H1 (cell line): ENCODE data around the gene ANAPC5. TPM values are rescaled to one million over a fixed set of nuclear protein-coding genes. Genes with fewer than 3 reads are reported as not detected.

ENCODE experiments used
- CTCF ChIA-PET: fragments of 300-600 bp; sonication (Branson Sonifier 250); formaldehyde crosslinking; loops from one replicate; lab custom pipeline; 2021; ENCODE audit not compliant: partially characterized antibody; lab: Charles Lee
- POLR2A ChIA-PET: fragments of 300-600 bp; sonication (Branson Sonifier 250); formaldehyde crosslinking; loops from one replicate; lab custom pipeline; 2021; ENCODE audit warnings: inconsistent platforms; ENCODE audit not compliant: partially characterized antibody; lab: Charles Lee
- DNase-seq, 2 experiments: peaks; one replicate each; pipeline versions ENCODE4 v3.0.0 to v3.0.0-alpha.2; 2010 to 2022; ENCODE audit warnings: low spot score in 2 of 2, low read depth in 1 of 2, mixed read lengths in 1 of 2
- FAIRE-seq: peaks from 2 replicates; lab custom pipeline; 2011; peaks lifted over from hg19 to GRCh38; lab: Jason Lieb, UNC
- H2AFZ ChIP-seq: 2 replicates; pipeline ENCODE4 v1.8.1; 2012; ENCODE audit warnings: low read length, inconsistent platforms
- H2AK5ac ChIP-seq: 2 replicates; pipeline ENCODE4 v1.6.1; 2013; ENCODE audit warnings: low read depth, low read length
- H2BK120ac ChIP-seq: replicated peaks from 2 replicates; pipeline ENCODE3; 2013; ENCODE audit warnings: low read depth, low read length, inconsistent platforms
- H2BK12ac ChIP-seq: 2 replicates; pipeline ENCODE4 v1.6.1; 2013; ENCODE audit warnings: low read depth, low read length
- H2BK15ac ChIP-seq: 2 replicates; pipeline ENCODE4 v1.6.1; 2013; ENCODE audit warnings: low read length
- H2BK20ac ChIP-seq: 2 replicates; pipeline ENCODE4 v1.6.1; 2013; ENCODE audit warnings: low read length
- H2BK5ac ChIP-seq: 2 replicates; pipeline ENCODE4 v1.6.1; 2013; ENCODE audit warnings: low read depth, low read length
- H3K14ac ChIP-seq: 2 replicates; pipeline ENCODE4 v1.6.1; 2013; ENCODE audit warnings: inconsistent platforms; ENCODE audit not compliant: insufficient read length
- H3K18ac ChIP-seq: 2 replicates; pipeline ENCODE4 v1.6.1; 2013; ENCODE audit warnings: low read length; ENCODE audit errors: extremely low read depth
- H3K23ac ChIP-seq: 2 replicates; pipeline ENCODE4 v1.6.1; 2013; ENCODE audit warnings: inconsistent platforms; ENCODE audit not compliant: insufficient read length
- H3K23me2 ChIP-seq: 2 replicates; pipeline ENCODE4 v1.6.1; 2013; ENCODE audit warnings: low read depth, low read length
- H3K27ac ChIP-seq: 2 replicates; pipeline ENCODE4 v1.6.1; 2011; ENCODE audit warnings: low read depth, low read length, inconsistent platforms
- H3K27me3 ChIP-seq, 4 experiments: replicated peaks in 1 of 4; 1 replicate in 1 of 4; 2 replicates in 3 of 4; pipeline versions ENCODE4 v1.6.1 to v1.8.1; 2011 to 2013; ENCODE audit warnings: low read length in 3 of 4, mild to moderate bottlenecking in 3 of 4, inconsistent platforms in 2 of 4, mixed read lengths in 2 of 4, moderate library complexity in 1 of 4; ENCODE audit not compliant: control insufficient read depth in 3 of 4, insufficient read depth in 3 of 4; ENCODE audit errors: extremely low read depth in 1 of 4
- H3K36me3 ChIP-seq, 4 experiments: 2 replicates each; pipeline versions ENCODE4 v1.6.1 to v1.8.1; 2011 to 2013; ENCODE audit warnings: mild to moderate bottlenecking in 4 of 4, low read length in 3 of 4, moderate library complexity in 2 of 4, control low read depth in 1 of 4, inconsistent platforms in 1 of 4; ENCODE audit not compliant: insufficient read depth in 4 of 4, control insufficient read depth in 2 of 4
- H3K4ac ChIP-seq: replicated peaks from 2 replicates; pipeline ENCODE3; 2013; ENCODE audit warnings: low read length, low read depth, mixed read lengths, inconsistent platforms; ENCODE audit not compliant: insufficient read length
- H3K4me1 ChIP-seq, 4 experiments: replicated peaks in 1 of 4; 1 replicate in 1 of 4; 2 replicates in 3 of 4; pipeline versions ENCODE4 v1.6.1 to v1.8.1; 2011 to 2013; ENCODE audit warnings: low read length in 3 of 4, inconsistent platforms in 2 of 4, mixed read lengths in 1 of 4; ENCODE audit not compliant: insufficient read depth in 4 of 4, control insufficient read depth in 3 of 4
- H3K4me2 ChIP-seq, 2 experiments: 2 replicates each; pipeline versions ENCODE4 v1.6.1 to v1.8.1; 2011 to 2013; ENCODE audit warnings: low read depth in 2 of 2, low read length in 2 of 2, control low read depth in 1 of 2, inconsistent platforms in 1 of 2, mild to moderate bottlenecking in 1 of 2; ENCODE audit not compliant: insufficient read depth in 1 of 2
- H3K4me3 ChIP-seq, 4 experiments: fragments of 200-600, 300-600 bp in 1 of 4; sonication (generic), shearing (Covaris generic), sonication (Bioruptor Twin) in 1 of 4; 2 replicates each; pipeline versions ENCODE4 v1.5.1 to v1.8.1; 2011 to 2016; ENCODE audit warnings: low read length in 4 of 4, low read depth in 3 of 4, control low read depth in 2 of 4, inconsistent platforms in 2 of 4, mild to moderate bottlenecking in 2 of 4, mixed read lengths in 1 of 4, moderate library complexity in 1 of 4; ENCODE audit not compliant: insufficient read depth in 2 of 4; ENCODE audit errors: extremely low read depth in 1 of 4
- H3K56ac ChIP-seq: replicated peaks from 2 replicates; pipeline ENCODE3; 2013; ENCODE audit warnings: low read depth, mild to moderate bottlenecking, mixed read lengths, low read length, inconsistent platforms; ENCODE audit not compliant: insufficient read length
- H3K79me1 ChIP-seq: 2 replicates; pipeline ENCODE4 v1.6.1; 2013; ENCODE audit warnings: low read depth, low read length, control low read depth
- H3K79me2 ChIP-seq, 2 experiments: 2 replicates each; pipeline versions ENCODE4 v1.6.1 to v1.8.1; 2012 to 2013; ENCODE audit warnings: low read length in 2 of 2, mild to moderate bottlenecking in 2 of 2, inconsistent platforms in 1 of 2; ENCODE audit not compliant: insufficient read depth in 2 of 2, control insufficient read depth in 1 of 2
- H3K9ac ChIP-seq, 4 experiments: replicated peaks in 1 of 4; 1 replicate in 1 of 4; 2 replicates in 3 of 4; pipeline versions ENCODE4 v1.6.1 to v1.8.1; 2011 to 2013; ENCODE audit warnings: low read depth in 3 of 4, low read length in 3 of 4, control low read depth in 2 of 4, mild to moderate bottlenecking in 2 of 4, moderate library complexity in 2 of 4, inconsistent platforms in 1 of 4; ENCODE audit errors: extremely low read depth in 1 of 4
- H3K9me3 ChIP-seq, 2 experiments: 2 replicates each; pipeline versions ENCODE4 v1.6.1 to v1.8.1; 2012 to 2013; ENCODE audit warnings: mild to moderate bottlenecking in 2 of 2, moderate library complexity in 2 of 2, control low read depth in 1 of 2, inconsistent platforms in 1 of 2, low read depth in 1 of 2, low read length in 1 of 2, mixed read lengths in 1 of 2; ENCODE audit not compliant: insufficient read depth in 2 of 2
- H4K20me1 ChIP-seq, 2 experiments: replicated peaks in 1 of 2; 2 replicates each; pipeline versions ENCODE3 to v1.8.1; 2011 to 2013; ENCODE audit warnings: inconsistent platforms in 2 of 2, low read length in 2 of 2, mild to moderate bottlenecking in 1 of 2; ENCODE audit not compliant: insufficient read depth in 2 of 2, control insufficient read depth in 1 of 2
- H4K5ac ChIP-seq: 2 replicates; pipeline ENCODE4 v1.6.1; 2013; ENCODE audit warnings: low read length, low read depth, mixed read lengths, inconsistent platforms; ENCODE audit not compliant: insufficient read length
- H4K8ac ChIP-seq: 2 replicates; pipeline ENCODE4 v1.8.0; 2013; ENCODE audit warnings: mild to moderate bottlenecking, moderate library complexity, low read length, inconsistent platforms; ENCODE audit not compliant: insufficient read depth; ENCODE audit errors: extremely low read depth
- H4K91ac ChIP-seq: replicated peaks from 2 replicates; pipeline ENCODE3; 2013; ENCODE audit warnings: low read length, mixed read lengths, inconsistent platforms; ENCODE audit not compliant: insufficient read length
- CHD2 ChIP-seq: IDR thresholded peaks from 2 replicates; pipeline ENCODE4 v1.6.1; 2012; ENCODE audit warnings: low read length, improper control_type of control experiment
- EGR1 ChIP-seq: IDR thresholded peaks from 2 replicates; pipeline ENCODE4 v1.6.1; 2011; ENCODE audit warnings: low read depth, low read length, borderline replicate concordance
- NANOG ChIP-seq: IDR thresholded peaks from 2 replicates; pipeline ENCODE4 v1.6.1; 2011; ENCODE audit warnings: low read length, low read depth, mild to moderate bottlenecking, inconsistent platforms; ENCODE audit not compliant: insufficient read depth, poor library complexity, severe bottlenecking
- POLR2AphosphoS5 ChIP-seq: IDR thresholded peaks from 2 replicates; pipeline ENCODE4 v1.6.1; 2011; ENCODE audit warnings: low read depth, low read length
- SP1 ChIP-seq: IDR thresholded peaks from 2 replicates; pipeline ENCODE4 v1.6.1; 2011; ENCODE audit warnings: low read depth, low read length
- TBP ChIP-seq: IDR thresholded peaks from 2 replicates; pipeline ENCODE4 v1.6.1; 2011; ENCODE audit warnings: low read depth, low read length, improper control_type of control experiment
- WGBS, 2 experiments: shearing (Covaris generic) in 1 of 2; methylation state at CpG; one replicate each; pipeline versions ENCODE4 v1.1.6 to v1.1.7; 2013 to 2015; ENCODE audit warnings: low lambda C conversion rate in 2 of 2, mixed read lengths in 2 of 2, inconsistent platforms in 1 of 2, low coverage in 1 of 2, missing lambda C conversion rate in 1 of 2; ENCODE audit not compliant: insufficient replicate concordance in 2 of 2, insufficient coverage in 1 of 2, insufficient read length in 1 of 2; ENCODE audit errors: extremely low coverage in 1 of 2, missing lambda C conversion rate in 1 of 2; 5-methylcytosine and 5-hydroxymethylcytosine counted together
- polyA plus RNA-seq, 7 experiments: library from polyadenylated mRNA; depleted of rRNA in 3 of 7; stranded (reverse) in 5 of 7; unstranded in 2 of 7; fragments of >200 nt in 5 of 7; fragments of 200-250 nt in 2 of 7; gene quantifications; 1 replicate in 5 of 7; 2 replicates in 1 of 7; 4 replicates in 1 of 7; pipeline versions ENCODE4 v1.2.1 to v1.2.3, GENCODE V29; 2011 to 2013; ENCODE audit warnings: missing spikeins in 2 of 7, mixed read lengths in 2 of 7
- total RNA-seq: library from RNA; stranded (reverse); fragmentation: NEBNext Ultra II Directional; extraction: Animal tissue kit (Norgen Biotek cat#: 25700); gene quantifications from 2 replicates; pipeline ENCODE4 v1.2.1, GENCODE V29; 2021
- TF ChIP-seq, protein P1 (sequence below): IDR thresholded peaks from 2 replicates; pipeline ENCODE4 v1.6.1; 2011; ENCODE audit warnings: low read length, improper control_type of control experiment

Gene ANAPC5
- total and polyA plus RNA-seq, 2 of the 8 experiments (the other 6 are each of a cell fraction or from before 2014, with no cell fraction given), result 103 to 127 TPM

DNA sequence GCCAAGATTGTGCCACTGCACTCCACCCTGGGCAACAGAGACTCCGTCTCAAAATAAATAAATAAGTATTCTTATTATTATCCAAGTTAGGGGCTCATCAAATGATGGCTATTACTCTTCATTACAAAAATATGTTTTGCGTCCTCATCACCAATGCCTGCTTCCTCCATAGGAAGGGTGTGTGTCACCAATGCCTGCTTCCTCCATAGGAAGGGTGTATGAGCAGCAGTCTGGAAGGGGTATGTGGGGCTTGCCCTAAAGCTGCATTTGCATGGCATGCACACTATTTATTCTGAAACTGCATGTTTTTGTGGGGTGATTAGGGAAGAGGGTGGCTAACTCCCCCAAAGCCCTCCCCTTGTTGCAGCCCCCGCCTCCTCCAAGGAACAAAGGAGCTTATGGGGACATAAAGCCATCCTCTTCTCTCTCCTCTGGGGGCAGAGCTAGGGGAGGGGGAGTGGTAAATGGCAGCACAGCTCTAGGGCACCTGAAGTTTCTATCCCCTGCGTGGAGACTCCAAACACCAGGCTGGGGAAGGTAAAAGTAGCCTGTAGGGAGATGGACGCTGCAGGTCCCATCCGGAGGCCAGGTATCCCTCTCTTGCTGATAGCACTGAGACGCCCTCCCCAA is 57.0 kb downstream of the ANAPC5 start:
- Histone ChIP-seq H3K56ac (no peak overlapping the region), H3K9ac (peak overlapping the region in 3 of 4 experiments; percentile 25 to 58 (median 49); a peak in 3 of 7 replicates), H4K8ac (no peak overlapping the region; the same call in 1 of the 2 replicates), H3K27me3 (no peaks in the 10 kb centered on the region), H4K91ac (no peak overlapping the region), H3K4me1 (peaks cover 0 to 6% (median 1%) of the 10 kb centered on the region in 4 experiments; a peak in 2 of 7 replicates), H3K18ac (no peak overlapping the region; the same call in 1 of the 2 replicates), H2AFZ (no peak overlapping the region), H2BK15ac (no peak overlapping the region), H3K23ac (no peak overlapping the region), H4K5ac (no peak overlapping the region), H4K20me1 (peaks cover 2 to 5% of the 10 kb centered on the region in 2 experiments), H2BK12ac (no peak overlapping the region), H2AK5ac (no peak overlapping the region), H2BK20ac (no peak overlapping the region), H3K4me2 (peak overlapping the region; percentile 89 to 90), H3K23me2 (peaks cover 10% of the 10 kb centered on the region), H3K27ac (no peak overlapping the region), H3K79me2 (peaks cover 0 to 21% of the 10 kb centered on the region in 2 experiments; a peak in 2 of 4 replicates), H3K4me3 (peak overlapping the region; percentile 59 to 87 (median 76)), H3K9me3 (no peaks in the 10 kb centered on the region), H3K4ac (no peak overlapping the region), H2BK5ac (no peak overlapping the region), H3K36me3 (no peaks in the 10 kb centered on the region; a peak in 2 of 8 replicates)
- 38% methylated on average over 7 of the region's 7 CpGs; no CpG with 5 or more reads in 1 of the 2 experiments for WGBS, 2 experiments
- FAIRE-seq, result no peak
- CTCF ChIA-PET, result interaction anchor here (0.6 to 1.8 kb wide), 7 partner anchors 23 to 233 kb away, joined by 3 to 6 read pairs (median 3); no protein-coding TSS in a partner anchor
- DNase-seq, result no peak
- POLR2A ChIA-PET, result interaction anchor here (0.9 to 2.1 kb wide), 6 partner anchors 8 to 105 kb away, joined by 3 to 14 read pairs (median 4); partner anchors contain the start of gene RNF34
- TF ChIP-seq TBP (no peak), SP1 (0 out of 2 replicates have a peak, but pooled peaks have one; percentile 34), EGR1 (no peak), NANOG (no peak), POLR2AphosphoS5 (0 out of 2 replicates have a peak, but pooled peaks have one; percentile 7), CHD2 (no peak)
- TF ChIP-seq, protein P1, sequence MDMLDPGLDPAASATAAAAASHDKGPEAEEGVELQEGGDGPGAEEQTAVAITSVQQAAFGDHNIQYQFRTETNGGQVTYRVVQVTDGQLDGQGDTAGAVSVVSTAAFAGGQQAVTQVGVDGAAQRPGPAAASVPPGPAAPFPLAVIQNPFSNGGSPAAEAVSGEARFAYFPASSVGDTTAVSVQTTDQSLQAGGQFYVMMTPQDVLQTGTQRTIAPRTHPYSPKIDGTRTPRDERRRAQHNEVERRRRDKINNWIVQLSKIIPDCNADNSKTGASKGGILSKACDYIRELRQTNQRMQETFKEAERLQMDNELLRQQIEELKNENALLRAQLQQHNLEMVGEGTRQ, result no peak
- TF ChIP-seq, all 59 proteins: peak for 2
- Histone ChIP-seq H3K14ac (no peak overlapping the region), H2BK120ac (no peak overlapping the region), H3K79me1 (peaks cover 10% of the 10 kb centered on the region; the same call in 1 of the 2 replicates)
